ENCODE measurements around the gene DBF4B.

The DBF4B gene

GRCh38 chr17:44760474-44761308 is 52.2 kb downstream of the DBF4B start:
- TF ChIP-seq CTCF (IDR thresholded peaks at IDR 0.05; ENCODE audit: control insufficient read depth, insufficient read depth, low read depth, low read length, missing control alignments), result no peak
- DNase-seq (ENCODE audit: low read depth), result no peak
- H3K4me3 ChIP-seq (ENCODE audit: control insufficient read depth, low read depth, low read length), result no peak overlapping the region

DNA sequence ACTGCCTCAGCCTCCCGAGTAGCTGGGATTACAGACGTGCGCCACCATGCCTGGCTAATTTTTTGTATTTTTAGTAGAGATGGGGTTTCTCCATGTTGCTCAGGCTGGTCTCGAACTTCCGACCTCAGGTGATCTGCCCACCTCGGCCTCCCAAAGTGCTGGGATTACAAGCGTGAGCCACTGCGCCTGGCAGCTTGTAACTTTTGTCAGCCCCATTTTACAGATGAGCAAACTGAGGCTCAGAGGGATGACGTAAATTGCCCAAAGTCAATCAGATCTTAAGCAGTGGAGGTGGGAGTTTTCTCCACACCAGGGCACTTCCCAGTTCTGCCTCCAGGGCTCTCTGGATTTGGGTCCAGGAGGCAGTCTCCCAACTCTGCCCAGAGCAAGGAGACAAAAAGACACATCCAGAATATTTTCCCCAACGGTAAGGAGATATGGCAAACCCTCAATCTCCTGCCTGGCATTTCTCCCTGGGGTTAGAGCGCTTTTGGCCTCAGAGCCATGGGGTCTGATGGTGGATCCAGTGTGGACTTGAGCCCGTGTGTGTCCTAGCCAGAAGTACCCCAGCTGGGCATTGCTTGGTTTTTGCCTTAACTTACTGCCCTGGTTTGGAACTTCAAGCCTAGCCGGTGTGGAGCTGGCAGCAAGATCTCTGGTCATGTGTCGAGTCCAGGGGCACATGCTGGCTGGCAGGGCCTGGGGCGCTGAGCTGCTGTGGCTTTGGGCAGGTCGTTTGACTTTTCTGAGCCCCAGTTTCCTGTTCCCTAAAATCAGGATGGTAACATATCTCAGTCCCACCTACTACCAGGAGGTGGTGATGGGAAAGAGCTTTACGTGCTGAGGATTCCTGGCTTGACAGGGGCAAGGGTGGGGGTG is 53.7 kb downstream of the DBF4B start:
- TF ChIP-seq CTCF (IDR thresholded peaks at IDR 0.05; ENCODE audit: control insufficient read depth, insufficient read depth, low read depth, low read length, missing control alignments), result no peak
- no peak overlapping the region for H3K4me3 ChIP-seq (ENCODE audit: control insufficient read depth, low read depth, low read length)
- DNase-seq (ENCODE audit: low read depth), result no peak

- H3K4me3 ChIP-seq (ENCODE audit: control insufficient read depth, low read depth, low read length), result no peak overlapping the region
- DNase-seq (ENCODE audit: low read depth), result no peak
- TF ChIP-seq CTCF (IDR thresholded peaks at IDR 0.05; ENCODE audit: control insufficient read depth, insufficient read depth, low read depth, low read length, missing control alignments), result no peak
Measured at GRCh38 chr17:44763170-44763569, 54.7 kb downstream of the DBF4B start.

GRCh38 chr17:44765965-44766364 is 57.5 kb downstream of the DBF4B start:
- no peak for TF ChIP-seq CTCF (IDR thresholded peaks at IDR 0.05; ENCODE audit: control insufficient read depth, insufficient read depth, low read depth, low read length, missing control alignments)
- DNase-seq (ENCODE audit: low read depth), result no peak
- no peak overlapping the region for H3K4me3 ChIP-seq (ENCODE audit: control insufficient read depth, low read depth, low read length)

DNA sequence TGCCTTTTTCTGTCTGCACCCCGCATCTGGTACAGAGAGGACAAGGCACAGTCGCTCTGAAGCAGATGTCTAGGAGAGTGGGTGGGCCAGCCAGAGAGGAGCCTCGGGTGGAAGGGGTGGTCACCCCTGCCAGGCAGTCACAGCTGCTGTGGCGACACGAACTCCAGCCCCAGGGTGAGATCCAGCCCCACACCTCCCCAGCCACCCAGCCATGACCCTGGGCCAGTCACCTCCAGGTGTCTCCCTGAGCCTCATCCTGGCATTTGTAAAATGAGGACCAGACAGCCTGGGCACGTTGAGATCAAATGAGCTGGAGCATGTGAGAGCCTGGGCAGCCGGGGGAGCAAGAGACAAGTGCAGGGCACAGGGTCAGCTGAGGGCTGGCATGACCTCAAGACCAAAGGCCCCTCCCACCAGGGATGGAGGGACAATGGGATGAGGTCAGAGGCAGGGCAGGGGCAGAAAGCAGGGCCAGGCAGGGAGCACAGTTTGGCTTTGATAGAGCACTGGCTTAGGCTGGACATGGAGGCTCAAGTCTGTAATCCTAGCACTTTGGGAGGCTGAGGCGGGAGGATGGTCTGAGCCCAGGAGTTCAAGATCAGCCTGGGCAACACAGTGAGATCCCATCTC is 58.1 kb downstream of the DBF4B start:
- TF ChIP-seq CTCF (IDR thresholded peaks at IDR 0.05; ENCODE audit: control insufficient read depth, insufficient read depth, low read depth, low read length, missing control alignments), result no peak
- H3K4me3 ChIP-seq (ENCODE audit: control insufficient read depth, low read depth, low read length), result no peak overlapping the region
- no peak for DNase-seq (ENCODE audit: low read depth)

DNA sequence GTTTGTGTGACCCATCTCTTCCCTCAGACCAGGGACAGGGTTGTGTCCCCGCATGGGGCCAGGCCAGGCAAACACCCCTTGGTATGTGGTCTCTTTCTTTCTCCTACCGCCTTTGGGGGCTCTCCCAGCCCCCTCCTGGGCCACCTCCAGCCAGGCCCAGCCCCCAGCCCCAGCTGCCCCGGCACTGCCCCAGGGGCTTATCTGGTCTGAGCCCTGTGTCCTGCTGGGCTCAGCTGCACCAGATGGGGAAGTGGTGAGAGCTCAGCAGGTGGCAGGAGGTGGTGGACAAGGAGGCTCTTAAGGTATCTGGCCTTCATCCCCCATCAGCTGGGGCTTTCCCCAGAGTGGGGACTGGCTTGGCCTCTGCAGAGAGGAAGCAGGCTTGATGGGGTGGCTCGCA is 59.0 kb downstream of the DBF4B start:
- H3K4me3 ChIP-seq (ENCODE audit: control insufficient read depth, low read depth, low read length), result no peak overlapping the region

More for the DNA sequence above, 59.0 kb downstream of the DBF4B start:
- no peak for DNase-seq (ENCODE audit: low read depth)
- no peak for TF ChIP-seq CTCF (IDR thresholded peaks at IDR 0.05; ENCODE audit: control insufficient read depth, insufficient read depth, low read depth, low read length, missing control alignments)
